H9 (cell line): ENCODE results near the gene ASGR1. TPM values are rescaled to one million over a fixed set of nuclear protein-coding genes. Genes with fewer than 3 reads are reported as not detected.

Source experiments
- DNase-seq: peaks from one replicate; pipeline ENCODE4 v3.0.0-alpha.2; 2017
- H2AFZ ChIP-seq: one replicate; pipeline ENCODE4 v1.6.1; 2013; ENCODE audit warnings: mild to moderate bottlenecking, low read length, control low read depth, moderate library complexity
- H2AK5ac ChIP-seq: 2 replicates; pipeline ENCODE4 v1.6.1; 2013; ENCODE audit warnings: low read length, control low read depth, mixed read lengths; ENCODE audit not compliant: insufficient read length
- H2BK120ac ChIP-seq: one replicate; pipeline ENCODE4 v1.6.1; 2013; ENCODE audit warnings: low read depth, mild to moderate bottlenecking, low read length, control low read depth, inconsistent platforms; ENCODE audit not compliant: poor library complexity, severe bottlenecking
- H2BK12ac ChIP-seq: 2 replicates; pipeline ENCODE4 v1.6.1; 2013; ENCODE audit warnings: low read length, control low read depth, mixed read lengths, low read depth; ENCODE audit not compliant: insufficient read length
- H2BK15ac ChIP-seq: 2 replicates; pipeline ENCODE4 v1.6.1; 2013; ENCODE audit warnings: low read depth, low read length, control low read depth
- H2BK20ac ChIP-seq: one replicate; pipeline ENCODE4 v1.6.1; 2013; ENCODE audit warnings: low read depth, mild to moderate bottlenecking, low read length, control low read depth, inconsistent platforms; ENCODE audit not compliant: poor library complexity, severe bottlenecking
- H2BK5ac ChIP-seq: 2 replicates; pipeline ENCODE4 v1.6.1; 2013; ENCODE audit warnings: low read length, control low read depth, mixed read lengths; ENCODE audit not compliant: insufficient read length
- H3K14ac ChIP-seq: 2 replicates; pipeline ENCODE4 v1.6.1; 2013; ENCODE audit warnings: low read length, control low read depth; ENCODE audit not compliant: insufficient read depth
- H3K18ac ChIP-seq: 2 replicates; pipeline ENCODE4 v1.6.1; 2013; ENCODE audit warnings: low read depth, mild to moderate bottlenecking, mixed read lengths, low read length, control low read depth; ENCODE audit not compliant: insufficient read length
- H3K23ac ChIP-seq: 2 replicates; pipeline ENCODE4 v1.6.1; 2013; ENCODE audit warnings: low read length, control low read depth, mixed read lengths, low read depth; ENCODE audit not compliant: insufficient read length
- H3K23me2 ChIP-seq: 2 replicates; pipeline ENCODE4 v1.6.1; 2013; ENCODE audit warnings: low read depth, mild to moderate bottlenecking, mixed read lengths, low read length, control low read depth; ENCODE audit not compliant: insufficient read length, poor library complexity, severe bottlenecking
- H3K27ac ChIP-seq: 2 replicates; pipeline ENCODE4 v1.5.1; 2013; ENCODE audit warnings: low read length, control low read depth, mixed read lengths, low read depth; ENCODE audit not compliant: insufficient read length
- H3K27me3 ChIP-seq: 2 replicates; pipeline ENCODE4 v1.6.1; 2013; ENCODE audit warnings: low read length, control low read depth, inconsistent platforms; ENCODE audit not compliant: insufficient read depth
- H3K4ac ChIP-seq: 2 replicates; pipeline ENCODE4 v1.6.1; 2013; ENCODE audit warnings: low read depth, mild to moderate bottlenecking, control low read depth, inconsistent platforms, low read length, moderate library complexity
- H3K4me1 ChIP-seq: 2 replicates; pipeline ENCODE4 v1.6.1; 2013; ENCODE audit warnings: low read length, control low read depth, inconsistent platforms; ENCODE audit not compliant: insufficient read depth
- H3K4me2 ChIP-seq: 2 replicates; pipeline ENCODE4 v1.6.1; 2013; ENCODE audit warnings: low read length, control low read depth, mixed read lengths; ENCODE audit not compliant: insufficient read length, insufficient read depth
- H3K56ac ChIP-seq: 2 replicates; pipeline ENCODE4 v1.6.1; 2013; ENCODE audit warnings: low read depth, mild to moderate bottlenecking, mixed read lengths, low read length, control low read depth; ENCODE audit not compliant: insufficient read length
- H3K79me1 ChIP-seq: 2 replicates; pipeline ENCODE4 v1.6.1; 2013; ENCODE audit warnings: low read depth, mild to moderate bottlenecking, moderate library complexity, low read length, control low read depth, inconsistent platforms; ENCODE audit not compliant: insufficient read depth, poor library complexity, severe bottlenecking
- H3K79me2 ChIP-seq: 2 replicates; pipeline ENCODE4 v1.6.1; 2013; ENCODE audit warnings: low read length, control low read depth, inconsistent platforms; ENCODE audit not compliant: insufficient read depth
- H3K9ac ChIP-seq: 2 replicates; pipeline ENCODE4 v1.6.1; 2013; ENCODE audit warnings: low read length, control low read depth, mixed read lengths; ENCODE audit not compliant: insufficient read length; ENCODE audit errors: extremely low read depth
- H3K9me3 ChIP-seq: one replicate; pipeline ENCODE4 v1.6.1; 2013; ENCODE audit warnings: low read depth, low read length, inconsistent platforms; ENCODE audit not compliant: control insufficient read depth
- H3T11ph ChIP-seq: one replicate; pipeline ENCODE4 v1.6.1; 2013; ENCODE audit warnings: mild to moderate bottlenecking, low read length, control low read depth, inconsistent platforms
- H4K20me1 ChIP-seq: one replicate; pipeline ENCODE4 v1.6.1; 2013; ENCODE audit not compliant: control insufficient read depth, insufficient read length, insufficient read depth
- H4K5ac ChIP-seq: 2 replicates; pipeline ENCODE4 v1.6.1; 2013; ENCODE audit warnings: low read depth, mild to moderate bottlenecking, mixed read lengths, low read length, control low read depth; ENCODE audit not compliant: insufficient read length
- H4K8ac ChIP-seq: replicated peaks from 2 replicates; pipeline ENCODE4 v1.6.1; 2013; ENCODE audit warnings: low read length, control low read depth, mixed read lengths, low read depth; ENCODE audit not compliant: insufficient read length
- H4K91ac ChIP-seq: 2 replicates; pipeline ENCODE4 v1.6.1; 2013; ENCODE audit warnings: low read depth, mild to moderate bottlenecking, moderate library complexity, mixed read lengths, low read length, control low read depth; ENCODE audit not compliant: insufficient read length
- H3K27ac Mint-ChIP-seq, 3 experiments: 2 replicates in 2 of 3; 3 replicates in 1 of 3; pipeline ENCODE4 v1.8.0; 2020 to 2021; ENCODE audit warnings: mixed read lengths in 3 of 3, mild to moderate bottlenecking in 1 of 3, moderate library complexity in 1 of 3
- H3K27me3 Mint-ChIP-seq: 2 replicates; pipeline ENCODE4 v1.8.0; 2021; ENCODE audit warnings: low read depth, mild to moderate bottlenecking, moderate library complexity, mixed read lengths
- H3K36me3 Mint-ChIP-seq, 3 experiments: 2 replicates in 2 of 3; 3 replicates in 1 of 3; pipeline ENCODE4 v1.8.0; 2020 to 2021; ENCODE audit warnings: low read depth in 3 of 3, mixed read lengths in 3 of 3; ENCODE audit not compliant: insufficient read depth in 1 of 3
- H3K4me1 Mint-ChIP-seq, 2 experiments: 2 replicates each; pipeline ENCODE4 v1.8.0; 2020; ENCODE audit warnings: mixed read lengths in 2 of 2
- H3K4me3 Mint-ChIP-seq, 2 experiments: 2 replicates in 1 of 2; 3 replicates in 1 of 2; pipeline ENCODE4 v1.8.0; 2020 to 2021; ENCODE audit warnings: mild to moderate bottlenecking in 2 of 2, mixed read lengths in 2 of 2, moderate library complexity in 1 of 2
- H3K9me3 Mint-ChIP-seq, 2 experiments: 2 replicates in 1 of 2; 3 replicates in 1 of 2; pipeline ENCODE4 v1.8.0; 2020; ENCODE audit warnings: mild to moderate bottlenecking in 2 of 2, mixed read lengths in 2 of 2, moderate library complexity in 1 of 2
- CTCF ChIP-seq: fragments of 200-600 bp; sonication (generic); conservative IDR thresholded peaks from 3 replicates; pipeline ENCODE4 v1.8.0; 2021; ENCODE audit warnings: antibody characterized with exemption, mild to moderate bottlenecking
- WGBS: extraction: QIAGEN DNeasy Blood & Tissue Kit; methylation state at CpG from one replicate; pipeline ENCODE4 v1.1.7; 2013; ENCODE audit warnings: missing lambda C conversion rate, low lambda C conversion rate, mixed read lengths; ENCODE audit not compliant: insufficient read length; ENCODE audit errors: extremely low coverage; 5-methylcytosine and 5-hydroxymethylcytosine counted together
- total RNA-seq: library from RNA; stranded (reverse); gene quantifications from 2 replicates; pipeline ENCODE4 v1.2.1, GENCODE V29; 2021

Gene ASGR1
- total RNA-seq, 1 experiment from 2014 or later: 5.9 TPM

- H3K9me3 ChIP-seq: no peaks in the 10 kb centered on the region
- H3K23me2 ChIP-seq: peaks cover 10% of the 10 kb centered on the region
- H2BK5ac ChIP-seq: no peak overlapping the region
- no peak overlapping the region for H2AK5ac ChIP-seq
- peaks cover 2% of the 10 kb centered on the region for H3K79me1 ChIP-seq
- no peak overlapping the region for H2BK15ac ChIP-seq
- H3K27ac ChIP-seq: no peak overlapping the region
- H4K5ac ChIP-seq: no peak overlapping the region
- no peak overlapping the region for H4K91ac ChIP-seq
- peak overlapping the region; percentile 29 for H3K18ac ChIP-seq
- H3K27ac Mint-ChIP-seq: peak overlapping the region; percentile 78 to 83 (median 79); a peak in 4 of 7 replicates
- no peaks in the 10 kb centered on the region for H4K20me1 ChIP-seq
- H3K56ac ChIP-seq: no peak overlapping the region
- H2AFZ ChIP-seq: no peak overlapping the region
- H2BK120ac ChIP-seq: no peak overlapping the region
- no peak overlapping the region for H4K8ac ChIP-seq
- peak overlapping the region; percentile 57 for H3K4me2 ChIP-seq
- peaks cover 10 to 19% (median 14%) of the 10 kb centered on the region in 3 experiments; a peak in 6 of 7 replicates for H3K36me3 Mint-ChIP-seq
- H2BK20ac ChIP-seq: no peak overlapping the region
- H3K9ac ChIP-seq: no peak overlapping the region
- H3K4me1 Mint-ChIP-seq: peaks cover 44 to 70% of the 10 kb centered on the region in 2 experiments
- H3T11ph ChIP-seq: no peak overlapping the region
- no peak overlapping the region for H2BK12ac ChIP-seq
- H3K4me3 Mint-ChIP-seq: peak overlapping the region; percentile 43 to 83
- peak overlapping the region; percentile 3; the same call in 1 of the 2 replicates for H3K14ac ChIP-seq
- peaks cover 12% of the 10 kb centered on the region; the same call in 1 of the 2 replicates for H3K4me1 ChIP-seq
- TF ChIP-seq CTCF: no peak
- H3K27me3 Mint-ChIP-seq: no peaks in the 10 kb centered on the region; the same call in none of the 2 replicates
- peaks cover 3% of the 10 kb centered on the region; the same call in 1 of the 2 replicates for H3K79me2 ChIP-seq
- no peak overlapping the region for H3K23ac ChIP-seq
- H3K9me3 Mint-ChIP-seq: no peaks in the 10 kb centered on the region
- no peak overlapping the region for H3K4ac ChIP-seq
- peak; percentile 36 for DNase-seq
- no CpG with 5 or more reads among the region's 24 CpGs for WGBS
- H3K27me3 ChIP-seq: no peaks in the 10 kb centered on the region
Measured at GRCh38 chr17:7207120-7208001, 28.2 kb upstream of the ASGR1 start.
